Spleen (tissue), 11 donors: ENCODE data around the gene TRIM42. TPM values are rescaled to one million over a fixed set of nuclear protein-coding genes. Genes with fewer than 3 reads are reported as not detected.

Experiments
- DNase-seq: peaks from one replicate; pipeline ENCODE4 v3.0.0-alpha.2; 2020
- H3K27ac ChIP-seq, 8 donors: fragments of 200-600 bp; sonication (generic) in 7 of 8; 1 replicate in 4 of 8; 2 replicates in 4 of 8; pipeline versions ENCODE4 v1.5.0 to v1.8.0; 2016 to 2021; ENCODE audit warnings: inconsistent platforms in 4 of 8, mild to moderate bottlenecking in 4 of 8, moderate library complexity in 1 of 8
- H3K27me3 ChIP-seq, 7 donors: fragments of 200-600 bp; sonication (generic) in 6 of 7; replicated peaks in 1 of 7; 1 replicate in 4 of 7; 2 replicates in 3 of 7; pipeline versions ENCODE4 v1.5.0 to v1.8.0; 2016 to 2021; ENCODE audit warnings: inconsistent platforms in 3 of 7, mild to moderate bottlenecking in 1 of 7
- H3K36me3 ChIP-seq, 6 donors: fragments of 200-600 bp; sonication (generic) in 5 of 6; 1 replicate in 4 of 6; 2 replicates in 2 of 6; pipeline versions ENCODE4 v1.5.0 to v1.8.0; 2016 to 2021; ENCODE audit warnings: inconsistent platforms in 2 of 6
- H3K4me1 ChIP-seq, 6 donors: fragments of 200-600 bp; sonication (generic) in 5 of 6; 1 replicate in 3 of 6; 2 replicates in 3 of 6; pipeline versions ENCODE4 v1.5.0 to v1.8.0; 2016 to 2021; ENCODE audit warnings: inconsistent platforms in 3 of 6
- H3K4me3 ChIP-seq, 8 donors: fragments of 200-600 bp; sonication (generic) in 7 of 8; 1 replicate in 4 of 8; 2 replicates in 4 of 8; pipeline versions ENCODE4 v1.5.0 to v1.8.0; 2016 to 2021; ENCODE audit warnings: inconsistent platforms in 4 of 8, mild to moderate bottlenecking in 4 of 8, moderate library complexity in 2 of 8
- H3K9me3 ChIP-seq, 8 donors: fragments of 200-600 bp; sonication (generic) in 7 of 8; 1 replicate in 4 of 8; 2 replicates in 4 of 8; pipeline versions ENCODE4 v1.5.0 to v1.8.0; 2016 to 2021; ENCODE audit warnings: inconsistent platforms in 4 of 8
- CTCF ChIP-seq, 11 experiments: fragments of 200-600 bp in 7 of 11; fragments of 450-650 bp in 4 of 11; sonication (generic) in 4 of 11; IDR thresholded peaks in 8 of 11; conservative IDR thresholded peaks in 3 of 11; 1 replicate in 7 of 11; 2 replicates in 4 of 11; pipeline versions ENCODE4 v1.4.0 to v1.8.0; 2016 to 2021; ENCODE audit warnings: antibody characterized with exemption in 11 of 11, inconsistent platforms in 4 of 11, mild to moderate bottlenecking in 1 of 11
- POLR2A ChIP-seq, 3 donors: fragments of 450-650 bp; IDR thresholded peaks; one replicate each; pipeline ENCODE4 v1.5.1; 2017; ENCODE audit warnings: antibody characterized with exemption in 3 of 3, mild to moderate bottlenecking in 1 of 3
- POLR2AphosphoS5 ChIP-seq, 3 donors: sonication (generic); formaldehyde crosslinking; IDR thresholded peaks; one replicate each; pipeline ENCODE4 v1.5.1; 2017; ENCODE audit warnings: antibody characterized with exemption in 3 of 3
- WGBS, 5 donors: extraction: QIAGEN DNeasy Blood & Tissue Kit in 3 of 5; methylation state at CpG; one replicate each; pipeline versions ENCODE4 v1.1.5 to v1.1.7; 2013 to 2018; 5-methylcytosine and 5-hydroxymethylcytosine counted together
- intact Hi-C: fragments of 100-400 bp; cut with DNase I; formaldehyde crosslinking; loops from one replicate; pipeline ENCODE4 v1.15.0; 2023; ENCODE audit warnings: low total_unique reads
- polyA plus RNA-seq, 3 donors: library from polyadenylated mRNA; stranded (reverse); fragments of 200-250 nt; gene quantifications; one replicate each; pipeline ENCODE4 v1.2.1, GENCODE V29; 2013
- total RNA-seq, 7 donors: library from RNA; depleted of rRNA in 3 of 7; stranded (reverse); fragments of >200 nt in 3 of 7; fragmentation: NEBNext Ultra II Directional in 4 of 7; extraction: Animal tissue kit (Norgen Biotek cat#: 25700) in 4 of 7; gene quantifications; one replicate each; pipeline versions ENCODE4 v1.1.0 to v1.2.1, GENCODE V29; 2016 to 2021
- donor health status: healthy with polysubstance abuse.
- donor health status: DM: no; HTN: no; CAD: no; lungs with moderate emphysema.
- donor health status: DM: no; HTN: no; CAD: no.
- donor health status: Bipolar disorder and iron deficiency.
- donor health status: healthy.
- donor health status: DM: no; HTN: no; CAD: no.
- donor health status: DM: yes; HTN: yes; CAD: no.

TRIM42 gene
- total and polyA plus RNA-seq, 10 donors: not detected

GRCh38 chr3:140742116-140742515 is 64.3 kb downstream of the TRIM42 start:
- no peaks in the 10 kb centered on the region for H3K36me3 ChIP-seq
- TF ChIP-seq POLR2AphosphoS5 (IDR thresholded peaks at IDR 0.05) (no peak), CTCF (IDR thresholded peaks at IDR 0.05 in 8 of 11, conservative IDR thresholded peaks at IDR 0.05 in 3 of 11) (no peak), POLR2A (IDR thresholded peaks at IDR 0.05) (no peak)
- H3K4me3 ChIP-seq: no peak overlapping the region
- WGBS, 5 donors: 84 to 98% (median 90%) methylated on average over 2 of the region's 2 CpGs
- H3K27ac ChIP-seq: no peak overlapping the region
- H3K4me1 ChIP-seq: no peaks in the 10 kb centered on the region
- no peak for DNase-seq
- peaks cover 0 to 23% (median 0%) of the 10 kb centered on the region in 7 donors for H3K27me3 ChIP-seq
- intact Hi-C loops: no loop called here
- no peaks in the 10 kb centered on the region for H3K9me3 ChIP-seq

- whole genome bisulfite sequencing, 5 donors: 25 to 41% (median 37%) methylated on average over 3 of the region's 3 CpGs
- Histone ChIP-seq H3K27ac (no peak overlapping the region), H3K36me3 (no peaks in the 10 kb centered on the region), H3K27me3 (peaks cover 0 to 30% (median 3%) of the 10 kb centered on the region in 7 donors), H3K4me1 (no peaks in the 10 kb centered on the region), H3K4me3 (no peak overlapping the region), H3K9me3 (no peaks in the 10 kb centered on the region)
- intact Hi-C loops: no loop called here
- no peak for TF ChIP-seq CTCF (IDR thresholded peaks at IDR 0.05 in 8 of 11, conservative IDR thresholded peaks at IDR 0.05 in 3 of 11)
- no peak for TF ChIP-seq POLR2A (IDR thresholded peaks at IDR 0.05)
- no peak for TF ChIP-seq POLR2AphosphoS5 (IDR thresholded peaks at IDR 0.05)
- DNase-seq: no peak
Observed at GRCh38 chr3:140748171-140748570, 70.3 kb downstream of the TRIM42 start.

GRCh38 chr3:140748903-140749302 is 71.0 kb downstream of the TRIM42 start:
- no peaks in the 10 kb centered on the region for H3K4me1 ChIP-seq
- H3K27me3 ChIP-seq: peaks cover 0 to 30% (median 3%) of the 10 kb centered on the region in 7 donors
- WGBS, 5 donors: 84 to 96% (median 90%) methylated on average over 1 of the region's 1 CpG
- no peak for DNase-seq
- no peaks in the 10 kb centered on the region for H3K9me3 ChIP-seq
- H3K4me3 ChIP-seq: no peak overlapping the region
- no peak overlapping the region for H3K27ac ChIP-seq
- TF ChIP-seq CTCF (IDR thresholded peaks at IDR 0.05 in 8 of 11, conservative IDR thresholded peaks at IDR 0.05 in 3 of 11) (no peak), POLR2AphosphoS5 (IDR thresholded peaks at IDR 0.05) (no peak), POLR2A (IDR thresholded peaks at IDR 0.05) (no peak)
- H3K36me3 ChIP-seq: no peaks in the 10 kb centered on the region
- intact Hi-C loops: no loop called here
